ENCODE data around the gene KCNQ1. TPM values are rescaled to one million over a fixed set of nuclear protein-coding genes. Genes with fewer than 3 reads are reported as not detected.

KCNQ1 gene
- total and polyA plus RNA-seq, 2 experiments from 2014 or later = 0.45 to 0.87 TPM

DNA sequence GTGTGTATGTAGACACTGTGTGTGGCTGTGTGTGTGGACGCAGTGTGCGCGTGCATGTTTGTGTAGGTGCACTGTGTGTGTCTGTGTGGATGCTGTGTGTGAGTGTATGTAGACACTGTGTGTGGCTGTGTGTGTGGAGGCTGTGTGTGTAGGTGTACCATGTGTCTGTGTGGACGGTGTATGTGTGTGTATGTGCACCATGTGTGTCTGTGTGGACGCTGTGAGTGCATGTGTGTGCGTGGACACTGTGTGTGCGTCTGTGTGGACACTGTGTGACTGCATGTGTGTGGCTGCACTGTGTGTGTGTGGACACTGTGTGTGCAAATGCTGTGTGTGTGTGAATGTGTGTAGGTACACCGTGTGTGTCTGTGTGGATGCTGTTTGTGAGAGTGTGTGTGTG lies 10.8 kb upstream of the KCNQ1 start:
- ATAC-seq = no peak
- Mint-ChIP-seq H3K36me3 (ENCODE audit: low read depth) (no peaks in the 10 kb centered on the region), H3K27me3 (ENCODE audit: insufficient read depth, low read depth, poor library complexity) (peaks cover 12% of the 10 kb centered on the region), H3K9me3 (no peaks in the 10 kb centered on the region), H3K4me3 (no peak overlapping the region), H3K27ac (no peak overlapping the region), H3K4me1 (no peaks in the 10 kb centered on the region)
- Histone ChIP-seq H3K4me2 (no peak overlapping the region), H3K4me1 (ENCODE audit: insufficient read depth) (no peaks in the 10 kb centered on the region), H4K20me1 (replicated peaks; ENCODE audit: insufficient read depth) (no peaks in the 10 kb centered on the region), H3K36me3 (ENCODE audit: insufficient read depth) (no peaks in the 10 kb centered on the region), H3K27me3 (ENCODE audit: insufficient read depth) (peaks cover 3% of the 10 kb centered on the region; the same call in 1 of the 2 replicates), H2AFZ (no peak overlapping the region), H3K9me2 (ENCODE audit: insufficient read depth) (no peaks in the 10 kb centered on the region), H3K4me3 (no peak overlapping the region), H3K79me2 (replicated peaks; ENCODE audit: insufficient read depth) (no peaks in the 10 kb centered on the region), H3F3A (replicated peaks; ENCODE audit: low read depth) (no peaks in the 10 kb centered on the region), H3K27ac (ENCODE audit: low read depth) (no peak overlapping the region)
- DNase-seq (ENCODE audit: low spot score) = no peak
- TF ChIP-seq, protein P1, sequence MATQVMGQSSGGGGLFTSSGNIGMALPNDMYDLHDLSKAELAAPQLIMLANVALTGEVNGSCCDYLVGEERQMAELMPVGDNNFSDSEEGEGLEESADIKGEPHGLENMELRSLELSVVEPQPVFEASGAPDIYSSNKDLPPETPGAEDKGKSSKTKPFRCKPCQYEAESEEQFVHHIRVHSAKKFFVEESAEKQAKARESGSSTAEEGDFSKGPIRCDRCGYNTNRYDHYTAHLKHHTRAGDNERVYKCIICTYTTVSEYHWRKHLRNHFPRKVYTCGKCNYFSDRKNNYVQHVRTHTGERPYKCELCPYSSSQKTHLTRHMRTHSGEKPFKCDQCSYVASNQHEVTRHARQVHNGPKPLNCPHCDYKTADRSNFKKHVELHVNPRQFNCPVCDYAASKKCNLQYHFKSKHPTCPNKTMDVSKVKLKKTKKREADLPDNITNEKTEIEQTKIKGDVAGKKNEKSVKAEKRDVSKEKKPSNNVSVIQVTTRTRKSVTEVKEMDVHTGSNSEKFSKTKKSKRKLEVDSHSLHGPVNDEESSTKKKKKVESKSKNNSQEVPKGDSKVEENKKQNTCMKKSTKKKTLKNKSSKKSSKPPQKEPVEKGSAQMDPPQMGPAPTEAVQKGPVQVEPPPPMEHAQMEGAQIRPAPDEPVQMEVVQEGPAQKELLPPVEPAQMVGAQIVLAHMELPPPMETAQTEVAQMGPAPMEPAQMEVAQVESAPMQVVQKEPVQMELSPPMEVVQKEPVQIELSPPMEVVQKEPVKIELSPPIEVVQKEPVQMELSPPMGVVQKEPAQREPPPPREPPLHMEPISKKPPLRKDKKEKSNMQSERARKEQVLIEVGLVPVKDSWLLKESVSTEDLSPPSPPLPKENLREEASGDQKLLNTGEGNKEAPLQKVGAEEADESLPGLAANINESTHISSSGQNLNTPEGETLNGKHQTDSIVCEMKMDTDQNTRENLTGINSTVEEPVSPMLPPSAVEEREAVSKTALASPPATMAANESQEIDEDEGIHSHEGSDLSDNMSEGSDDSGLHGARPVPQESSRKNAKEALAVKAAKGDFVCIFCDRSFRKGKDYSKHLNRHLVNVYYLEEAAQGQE (IDR thresholded peaks at IDR 0.05; ENCODE audit: unreplicated experiment) = no peak

DNA sequence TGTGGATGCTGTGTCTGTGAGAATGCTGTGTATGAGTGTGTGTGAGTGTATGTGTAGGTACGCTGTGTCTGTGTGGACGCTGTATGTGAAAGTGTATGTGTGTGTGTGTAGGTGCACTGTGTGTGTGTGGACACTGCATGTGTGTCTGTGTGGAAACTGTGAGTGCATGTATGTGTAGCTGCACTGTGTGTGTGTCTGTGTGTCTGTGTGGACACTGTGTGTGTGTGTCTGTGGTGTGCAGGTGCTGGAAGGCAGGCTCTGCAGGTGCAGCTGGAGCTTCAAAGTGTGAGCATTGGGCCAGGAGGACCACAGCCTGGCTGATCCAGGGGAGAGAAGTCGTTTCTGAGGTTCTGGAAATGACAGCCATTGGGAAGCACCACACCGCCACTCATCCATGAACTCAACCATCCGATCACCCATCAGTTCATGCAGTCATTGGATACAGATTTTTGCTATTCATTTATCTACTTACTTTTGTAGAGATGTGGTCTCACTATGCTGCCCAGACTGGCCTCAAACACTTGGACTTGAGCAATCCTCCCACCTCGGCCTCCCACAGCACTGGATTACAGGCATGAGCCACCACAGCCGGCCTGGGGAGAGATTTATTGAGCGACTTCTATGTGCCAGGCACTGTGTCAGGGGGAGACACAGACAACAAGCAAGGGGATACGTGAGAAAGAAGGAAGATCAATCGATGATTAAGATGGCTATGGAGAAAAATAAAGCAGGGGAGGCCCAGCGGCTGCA lies 10.1 kb upstream of the KCNQ1 start:
- H3K27ac ChIP-seq (ENCODE audit: low read depth) = no peak overlapping the region
- ATAC-seq (no peak), DNase-seq (ENCODE audit: low spot score) (no peak)
- Mint-ChIP-seq H3K27ac (no peak overlapping the region), H3K4me3 (no peak overlapping the region), H3K36me3 (ENCODE audit: low read depth) (no peaks in the 10 kb centered on the region), H3K27me3 (ENCODE audit: insufficient read depth, low read depth, poor library complexity) (peaks cover 12% of the 10 kb centered on the region), H3K9me3 (no peaks in the 10 kb centered on the region), H3K4me1 (no peaks in the 10 kb centered on the region)
- H2AFZ ChIP-seq = no peak overlapping the region
- H3K9me2 ChIP-seq (ENCODE audit: insufficient read depth) = no peaks in the 10 kb centered on the region
- no peaks in the 10 kb centered on the region for H3K4me1 ChIP-seq (ENCODE audit: insufficient read depth)
- no peaks in the 10 kb centered on the region for H3K79me2 ChIP-seq (replicated peaks; ENCODE audit: insufficient read depth)
- H3K27me3 ChIP-seq (ENCODE audit: insufficient read depth) = peaks cover 3% of the 10 kb centered on the region; the same call in 1 of the 2 replicates
- H3K4me2 ChIP-seq = no peak overlapping the region
- H4K20me1 ChIP-seq (replicated peaks; ENCODE audit: insufficient read depth) = no peaks in the 10 kb centered on the region
- H3K4me3 ChIP-seq = no peak overlapping the region
- no peaks in the 10 kb centered on the region for H3F3A ChIP-seq (replicated peaks; ENCODE audit: low read depth)
- H3K36me3 ChIP-seq (ENCODE audit: insufficient read depth) = no peaks in the 10 kb centered on the region
- TF ChIP-seq EZH2 (IDR thresholded peaks at IDR 0.05; ENCODE audit: low read depth, unreplicated experiment) (no peak), CREB1 (CRISPR knock-in tag; IDR thresholded peaks at IDR 0.05; ENCODE audit: low read depth) (no peak), ETS1 (IDR thresholded peaks at IDR 0.05) (no peak), ZNF331 (CRISPR knock-in tag; IDR thresholded peaks at IDR 0.05; ENCODE audit: low read depth) (no peak), JUNB (IDR thresholded peaks at IDR 0.05; ENCODE audit: unreplicated experiment) (no peak), STAT1 (IDR thresholded peaks at IDR 0.05; ENCODE audit: unreplicated experiment) (no peak), NANOG (IDR thresholded peaks at IDR 0.05; ENCODE audit: borderline replicate concordance) (no peak), ZNF114 (CRISPR knock-in tag; IDR thresholded peaks at IDR 0.05) (no peak), POLR2AphosphoS5 (IDR thresholded peaks at IDR 0.05; ENCODE audit: low read depth) (no peak), EZH2phosphoT487 (IDR thresholded peaks at IDR 0.05; ENCODE audit: unreplicated experiment) (no peak)
- TF ChIP-seq, protein P1 (IDR thresholded peaks at IDR 0.05; ENCODE audit: unreplicated experiment) = no peak
- TF ChIP-seq, protein P2, sequence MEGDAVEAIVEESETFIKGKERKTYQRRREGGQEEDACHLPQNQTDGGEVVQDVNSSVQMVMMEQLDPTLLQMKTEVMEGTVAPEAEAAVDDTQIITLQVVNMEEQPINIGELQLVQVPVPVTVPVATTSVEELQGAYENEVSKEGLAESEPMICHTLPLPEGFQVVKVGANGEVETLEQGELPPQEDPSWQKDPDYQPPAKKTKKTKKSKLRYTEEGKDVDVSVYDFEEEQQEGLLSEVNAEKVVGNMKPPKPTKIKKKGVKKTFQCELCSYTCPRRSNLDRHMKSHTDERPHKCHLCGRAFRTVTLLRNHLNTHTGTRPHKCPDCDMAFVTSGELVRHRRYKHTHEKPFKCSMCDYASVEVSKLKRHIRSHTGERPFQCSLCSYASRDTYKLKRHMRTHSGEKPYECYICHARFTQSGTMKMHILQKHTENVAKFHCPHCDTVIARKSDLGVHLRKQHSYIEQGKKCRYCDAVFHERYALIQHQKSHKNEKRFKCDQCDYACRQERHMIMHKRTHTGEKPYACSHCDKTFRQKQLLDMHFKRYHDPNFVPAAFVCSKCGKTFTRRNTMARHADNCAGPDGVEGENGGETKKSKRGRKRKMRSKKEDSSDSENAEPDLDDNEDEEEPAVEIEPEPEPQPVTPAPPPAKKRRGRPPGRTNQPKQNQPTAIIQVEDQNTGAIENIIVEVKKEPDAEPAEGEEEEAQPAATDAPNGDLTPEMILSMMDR (conservative IDR thresholded peaks at IDR 0.05; ENCODE audit: low read depth in 2 of 2) = no peak

Data from GM23338 (cell line).